Breast epithelium (tissue), 4 donors: ENCODE data around the gene RAPGEF1. TPM values are rescaled to one million over a fixed set of nuclear protein-coding genes. Genes with fewer than 3 reads are reported as not detected.
A peak's percentile ranks its signal among the peaks of the same experiment; 100 is the strongest.

Experiments used
- DNase-seq, 2 donors: peaks; one replicate each; pipeline ENCODE4 v3.0.0-alpha.2; 2019; ENCODE audit warnings: low spot score in 2 of 2
- H3K27ac ChIP-seq, 2 donors: fragments of 200-600 bp; sonication (generic) in 1 of 2; one replicate each; pipeline ENCODE4 v1.5.1; 2016 to 2019; ENCODE audit warnings: mild to moderate bottlenecking in 1 of 2
- H3K27me3 ChIP-seq, 2 donors: fragments of 200-600 bp; sonication (generic) in 1 of 2; one replicate each; pipeline versions ENCODE4 v1.5.1 to v1.6.0; 2017 to 2019; ENCODE audit warnings: control low read depth in 1 of 2, mild to moderate bottlenecking in 1 of 2
- H3K36me3 ChIP-seq: fragments of 200-600 bp; one replicate; pipeline ENCODE4 v1.5.1; 2019
- H3K4me1 ChIP-seq, 2 donors: fragments of 200-600 bp; sonication (generic); one replicate each; pipeline ENCODE4 v1.5.1; 2016 to 2019; ENCODE audit warnings: control low read depth in 1 of 2
- H3K4me3 ChIP-seq, 3 donors: fragments of 200-600 bp; sonication (generic); 1 replicate in 2 of 3; 2 replicates in 1 of 3; pipeline ENCODE4 v1.5.1; 2016 to 2019; ENCODE audit warnings: mild to moderate bottlenecking in 3 of 3, moderate library complexity in 2 of 3
- H3K9me3 ChIP-seq, 2 donors: fragments of 200-600 bp; sonication (generic) in 1 of 2; one replicate each; pipeline ENCODE4 v1.5.1; 2016 to 2019; ENCODE audit warnings: control low read depth in 1 of 2
- CTCF ChIP-seq, 3 donors: fragments of 450-650 bp; IDR thresholded peaks; one replicate each; pipeline ENCODE4 v1.5.1; 2016 to 2017; ENCODE audit warnings: antibody characterized with exemption in 3 of 3, mild to moderate bottlenecking in 3 of 3, moderate library complexity in 3 of 3
- POLR2A ChIP-seq: fragments of 450-650 bp; IDR thresholded peaks from one replicate; pipeline ENCODE4 v1.6.1; 2016; ENCODE audit warnings: antibody characterized with exemption, mild to moderate bottlenecking, moderate library complexity
- POLR2AphosphoS5 ChIP-seq, 3 donors: sonication (generic); formaldehyde crosslinking; IDR thresholded peaks; one replicate each; pipeline ENCODE4 v1.6.1; 2017; ENCODE audit warnings: antibody characterized with exemption in 3 of 3
- intact Hi-C: fragments of 100-400 bp; cut with DNase I; formaldehyde crosslinking; loops from one replicate; pipeline ENCODE4 v1.15.1; 2023; ENCODE audit warnings: low total_unique reads
- total RNA-seq, 3 donors: library from RNA; depleted of rRNA; stranded (reverse); fragments of >200 nt; gene quantifications; one replicate each; pipeline ENCODE4 v1.1.0, GENCODE V29; 2016

RAPGEF1 gene
- total RNA-seq, 3 donors from 2014 or later = 35.3 to 38.0 (median 37.3) TPM

DNA sequence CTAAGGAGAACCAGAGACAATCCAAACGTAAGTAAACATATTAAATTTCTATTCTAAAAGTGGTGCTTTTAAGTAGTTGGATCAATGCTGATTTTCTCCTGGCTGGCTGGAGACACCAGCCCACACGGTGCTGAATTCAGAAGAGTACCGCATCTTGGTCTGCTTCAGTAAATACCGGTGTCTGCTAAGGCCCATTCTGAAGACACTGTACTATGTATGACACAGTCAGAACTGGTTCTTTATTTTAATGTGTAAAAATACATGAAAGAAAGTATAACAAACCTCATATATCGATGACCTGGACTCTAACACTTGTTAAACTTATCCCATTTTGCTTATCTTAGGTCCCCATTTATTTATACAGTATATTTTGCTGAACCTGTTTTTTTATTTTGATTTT, 32.8 kb downstream of the RAPGEF1 start:
- H3K27ac ChIP-seq = peak overlapping the region; percentile 8 to 20
- no peaks in the 10 kb centered on the region for H3K27me3 ChIP-seq
- TF ChIP-seq POLR2A (no peak), POLR2AphosphoS5 (IDR thresholded peaks at IDR 0.05) (no peak), CTCF (IDR thresholded peaks at IDR 0.05) (no peak)
- H3K36me3 ChIP-seq = no peaks in the 10 kb centered on the region
- no peak overlapping the region for H3K4me3 ChIP-seq
- no peaks in the 10 kb centered on the region for H3K9me3 ChIP-seq
- no peak for DNase-seq
- intact Hi-C loops = no loop called here
- H3K4me1 ChIP-seq = peaks cover 8 to 20% of the 10 kb centered on the region in 2 donors

GRCh38 chr9:131706608-131706970, 33.3 kb downstream of the RAPGEF1 start:
- TF ChIP-seq POLR2A (no peak), POLR2AphosphoS5 (IDR thresholded peaks at IDR 0.05) (no peak), CTCF (IDR thresholded peaks at IDR 0.05) (no peak)
- Histone ChIP-seq H3K27ac (peak overlapping the region in 1 of 2 donors; percentile 8), H3K9me3 (no peaks in the 10 kb centered on the region), H3K36me3 (no peaks in the 10 kb centered on the region), H3K4me3 (no peak overlapping the region), H3K4me1 (peaks cover 8 to 20% of the 10 kb centered on the region in 2 donors), H3K27me3 (no peaks in the 10 kb centered on the region)
- intact Hi-C loops = no loop called here
- DNase-seq = no peak

DNA sequence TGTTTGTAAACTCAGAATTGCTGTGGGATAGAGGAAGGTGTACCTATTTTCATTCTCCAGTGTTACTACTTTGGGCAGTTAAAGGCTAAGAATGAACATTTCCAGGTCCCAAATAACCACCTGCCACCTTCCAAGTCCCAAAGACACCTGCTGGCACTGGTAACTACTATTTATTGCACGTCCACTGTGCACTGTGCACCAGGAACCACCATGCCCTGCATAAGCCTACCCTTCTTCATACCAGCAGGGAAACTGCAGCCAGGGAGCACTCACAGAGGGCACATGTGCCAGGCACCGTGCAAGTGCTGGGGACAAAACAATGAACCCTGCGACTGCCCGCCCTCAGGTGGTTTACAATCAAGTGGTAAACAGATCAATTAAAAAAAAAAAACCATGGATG, 34.9 kb downstream of the RAPGEF1 start:
- no peaks in the 10 kb centered on the region for H3K9me3 ChIP-seq
- no peak overlapping the region for H3K4me3 ChIP-seq
- H3K4me1 ChIP-seq = peaks cover 8 to 20% of the 10 kb centered on the region in 2 donors
- no peaks in the 10 kb centered on the region for H3K36me3 ChIP-seq
- no peak for TF ChIP-seq POLR2AphosphoS5 (IDR thresholded peaks at IDR 0.05)
- TF ChIP-seq CTCF (IDR thresholded peaks at IDR 0.05) = no peak
- no peak for TF ChIP-seq POLR2A
- DNase-seq = no peak
- intact Hi-C loops = no loop called here
- no peak overlapping the region for H3K27ac ChIP-seq
- H3K27me3 ChIP-seq = no peaks in the 10 kb centered on the region

DNA sequence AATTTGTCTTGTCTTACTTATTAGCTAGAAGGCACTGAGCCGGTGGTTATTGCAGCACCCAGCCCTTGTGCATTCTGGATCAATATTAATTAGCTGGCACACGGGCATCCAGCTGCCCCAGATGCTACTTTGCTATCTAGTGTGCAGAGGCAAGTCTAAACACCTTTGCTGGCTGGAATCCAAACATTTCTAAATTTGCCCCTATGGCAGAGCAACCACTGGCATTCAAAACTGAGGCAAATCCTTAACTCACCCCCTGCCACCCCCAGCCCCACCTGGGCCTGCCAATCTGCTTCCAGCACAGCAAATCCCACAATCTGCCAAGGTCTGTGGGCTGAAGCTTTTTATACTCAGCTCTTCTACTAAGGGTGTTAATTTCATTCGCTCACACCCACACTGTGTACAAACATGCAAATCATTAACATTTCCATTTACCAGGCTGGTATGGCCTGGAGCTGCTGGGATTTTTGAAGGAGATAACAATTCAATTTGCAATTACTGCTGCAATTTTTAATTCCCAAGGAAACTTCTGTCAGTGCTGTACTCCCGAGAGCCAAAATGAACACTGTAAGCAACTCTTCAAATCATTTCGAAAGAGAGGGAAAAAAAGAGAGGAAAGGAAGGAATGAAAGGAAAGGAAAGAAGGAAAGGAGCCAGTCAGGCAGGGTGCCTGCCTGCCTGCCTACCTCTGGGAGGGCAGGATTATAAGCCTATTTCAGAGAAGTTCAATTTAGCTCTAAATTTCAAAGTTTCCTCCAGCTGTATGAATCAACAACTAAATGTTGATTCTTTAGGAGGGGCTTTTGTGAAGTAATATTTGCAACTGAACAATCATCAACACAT, 35.5 kb downstream of the RAPGEF1 start:
- H3K27ac ChIP-seq = peak overlapping the region; percentile 28 to 35

More for the DNA sequence above, 35.5 kb downstream of the RAPGEF1 start:
- H3K27me3 ChIP-seq = no peaks in the 10 kb centered on the region
- no peak for TF ChIP-seq CTCF (IDR thresholded peaks at IDR 0.05)
- no peak for TF ChIP-seq POLR2AphosphoS5 (IDR thresholded peaks at IDR 0.05)
- no peak for TF ChIP-seq POLR2A
- intact Hi-C loops = no loop called here
- no peak for DNase-seq
- H3K9me3 ChIP-seq = no peaks in the 10 kb centered on the region
- no peaks in the 10 kb centered on the region for H3K36me3 ChIP-seq
- H3K4me3 ChIP-seq = no peak overlapping the region
- H3K4me1 ChIP-seq = peaks cover 8 to 20% of the 10 kb centered on the region in 2 donors
